ENCODE data around the gene TDP2.
"Not testable (repeated sequence)": the region's sequence is repeated elsewhere in the genome, so short reads cannot be mapped to it uniquely, and the experiment has no call there.

Gene TDP2

DNA sequence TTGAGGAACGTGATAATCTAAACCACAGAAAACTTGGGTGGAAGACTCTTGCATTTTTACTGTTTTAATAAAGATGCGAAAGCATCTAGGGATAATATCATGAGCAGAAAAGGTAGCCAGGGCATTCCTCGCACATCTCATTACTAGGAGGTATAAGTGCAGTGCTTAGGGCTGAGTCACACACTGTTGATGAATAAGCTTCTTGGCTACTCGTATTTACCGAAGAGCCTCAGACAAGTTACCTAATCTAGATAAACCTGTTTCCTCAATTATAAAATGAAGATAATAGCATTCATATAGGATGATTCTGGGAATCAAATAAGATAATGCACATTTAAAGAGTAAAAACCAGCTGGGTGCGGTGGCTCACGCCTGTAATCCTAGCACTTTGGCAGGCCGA lies 19.9 kb downstream of the TDP2 start:
- no peak for DNase-seq (ENCODE audit: low read depth in 2 of 2)

DNA sequence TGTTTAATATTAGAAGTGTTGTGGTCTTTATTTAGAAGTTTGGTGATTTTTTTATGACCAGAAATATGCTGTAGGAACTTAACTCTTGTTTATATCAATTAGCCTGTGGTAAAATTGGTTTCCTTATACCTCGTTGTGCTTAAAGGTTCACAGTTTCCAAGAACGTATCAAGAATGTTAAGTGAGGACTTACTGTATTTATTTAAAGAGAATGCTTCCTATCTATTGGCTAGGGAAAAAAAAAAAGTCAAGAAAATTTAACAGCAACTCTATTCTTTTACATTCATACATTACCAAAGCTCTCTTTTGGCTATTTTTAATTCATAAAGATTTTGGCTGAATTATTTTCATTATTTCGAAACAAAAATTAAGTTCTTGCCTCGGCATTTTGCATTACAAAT lies 22.3 kb downstream of the TDP2 start:
- DNase-seq (ENCODE audit: low read depth in 2 of 2): no peak

GRCh38 chr6:24643920-24644319 lies 22.8 kb downstream of the TDP2 start:
- DNase-seq (ENCODE audit: low read depth in 2 of 2): no peak

GRCh38 chr6:24642061-24642460 lies 24.6 kb downstream of the TDP2 start:
- DNase-seq (ENCODE audit: low read depth in 2 of 2): no peak

- not testable (repeated sequence) for DNase-seq (ENCODE audit: low read depth in 2 of 2)
These were observed 26.1 kb downstream of the TDP2 start for GRCh38 chr6:24640631-24641030.

GRCh38 chr6:24640166-24640565 lies 26.5 kb downstream of the TDP2 start:
- DNase-seq (ENCODE audit: low read depth in 2 of 2): no peak

GRCh38 chr6:24636681-24637080 lies 30.0 kb downstream of the TDP2 start:
- no peak for DNase-seq (ENCODE audit: low read depth in 2 of 2)

DNA sequence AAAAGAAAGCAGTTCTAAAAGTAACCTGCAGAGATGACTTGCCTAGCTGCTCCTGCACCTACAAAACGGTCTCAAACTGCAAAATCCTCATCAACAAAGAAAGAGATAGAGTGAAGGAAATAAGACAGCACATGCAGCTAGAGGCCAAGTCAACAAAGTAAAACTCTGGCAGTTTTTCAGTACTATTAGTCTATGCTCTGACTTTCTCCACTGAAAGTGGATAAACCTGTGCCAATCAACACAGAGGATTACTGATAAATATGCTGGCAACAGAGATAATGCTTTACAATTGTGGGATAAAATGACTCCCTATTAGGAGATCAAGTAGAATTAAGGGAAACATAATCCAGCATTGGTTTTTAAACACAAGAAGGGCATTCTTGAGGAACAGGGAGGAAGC lies 34.1 kb downstream of the TDP2 start:
- no peak for DNase-seq (ENCODE audit: low read depth in 2 of 2)

- DNase-seq (ENCODE audit: low read depth in 2 of 2): no peak
These were observed 35.0 kb downstream of the TDP2 start for GRCh38 chr6:24631671-24632070.

GRCh38 chr6:24630856-24631505 lies 35.7 kb downstream of the TDP2 start:
- no peak for DNase-seq (ENCODE audit: low read depth in 2 of 2)

GRCh38 chr6:24621626-24622289 lies 44.9 kb downstream of the TDP2 start:
- DNase-seq (ENCODE audit: low read depth in 2 of 2): no peak

DNA sequence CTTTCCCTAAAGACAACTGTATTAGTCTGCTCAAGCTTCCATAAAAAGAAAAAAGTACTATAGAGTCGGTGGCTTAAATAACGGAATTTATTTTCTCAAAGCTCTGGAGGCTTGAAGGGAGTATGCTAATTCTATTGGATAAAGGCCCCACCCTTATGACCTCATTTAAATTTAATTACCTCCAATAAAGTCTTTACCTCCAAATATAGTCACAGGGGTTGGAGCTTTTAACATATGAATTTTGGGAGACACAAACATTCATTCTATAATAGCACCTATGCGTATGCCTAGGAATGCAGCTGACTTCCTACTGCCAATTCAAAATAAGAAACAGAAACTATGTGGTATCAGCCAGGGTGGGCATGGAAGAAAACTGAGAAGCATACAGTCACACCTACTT lies 46.1 kb downstream of the TDP2 start:
- DNase-seq (ENCODE audit: low read depth in 2 of 2): no peak

DNA sequence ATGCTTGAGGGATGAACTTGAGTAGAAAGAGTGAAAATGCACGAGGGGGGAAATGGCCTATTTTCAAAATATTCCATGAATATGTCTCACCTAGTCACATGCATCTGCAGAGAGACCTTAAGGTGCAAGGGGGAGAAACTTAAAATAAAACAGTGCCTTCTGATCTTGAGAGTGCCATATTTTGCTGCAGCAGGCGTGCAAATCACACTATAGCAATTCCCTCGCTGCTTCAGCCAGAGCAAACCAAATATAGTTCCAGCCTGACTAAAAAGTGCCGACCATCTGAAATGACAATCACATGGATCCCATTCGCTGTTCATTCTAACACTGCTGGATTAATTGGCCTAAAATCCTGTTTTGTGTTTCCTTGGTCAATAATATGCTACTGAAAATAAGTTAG lies 47.0 kb downstream of the TDP2 start:
- DNase-seq (ENCODE audit: low read depth in 2 of 2): no peak

DNA sequence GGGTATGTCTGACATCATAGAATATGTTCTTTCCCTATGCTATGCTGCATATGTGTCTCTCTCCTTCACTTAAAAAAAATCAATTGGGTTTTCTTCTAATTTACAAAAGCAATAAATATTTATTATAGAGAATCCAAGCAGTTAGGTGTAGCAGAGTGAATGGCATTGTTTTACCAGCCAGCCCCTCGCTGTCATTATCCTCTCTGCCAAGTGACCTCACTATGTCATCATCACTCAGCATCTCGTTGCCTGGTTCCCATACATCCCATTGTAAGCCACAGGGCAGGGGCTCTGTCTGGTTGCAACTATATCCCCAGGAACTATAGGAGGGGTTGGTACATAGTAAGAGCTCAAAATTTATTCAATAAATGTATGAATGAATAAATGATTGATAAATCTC lies 52.1 kb downstream of the TDP2 start:
- DNase-seq (ENCODE audit: low read depth in 2 of 2): no peak

DNA sequence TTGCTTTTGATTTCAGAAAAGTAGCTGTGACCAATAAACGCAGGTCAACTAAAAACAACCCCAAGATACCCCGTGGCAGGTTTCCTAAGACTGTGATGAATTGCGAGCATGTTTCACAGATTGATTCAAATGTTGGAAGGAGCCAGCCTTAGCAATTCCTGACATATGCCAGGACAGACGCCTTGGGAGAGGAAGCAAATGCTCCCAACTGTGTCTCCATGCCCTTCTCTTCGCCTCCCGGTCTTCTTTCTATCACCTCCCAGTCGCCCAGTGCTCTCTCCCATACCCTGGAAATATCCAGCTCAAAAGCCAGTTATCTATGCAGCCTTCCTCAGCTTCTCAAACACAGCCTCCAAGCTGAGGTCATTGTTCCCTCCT lies 52.7 kb downstream of the TDP2 start:
- no peak for DNase-seq (ENCODE audit: low read depth in 2 of 2)

- no peak for DNase-seq (ENCODE audit: low read depth in 2 of 2)
These were observed 53.2 kb downstream of the TDP2 start for GRCh38 chr6:24613361-24614042.

DNA sequence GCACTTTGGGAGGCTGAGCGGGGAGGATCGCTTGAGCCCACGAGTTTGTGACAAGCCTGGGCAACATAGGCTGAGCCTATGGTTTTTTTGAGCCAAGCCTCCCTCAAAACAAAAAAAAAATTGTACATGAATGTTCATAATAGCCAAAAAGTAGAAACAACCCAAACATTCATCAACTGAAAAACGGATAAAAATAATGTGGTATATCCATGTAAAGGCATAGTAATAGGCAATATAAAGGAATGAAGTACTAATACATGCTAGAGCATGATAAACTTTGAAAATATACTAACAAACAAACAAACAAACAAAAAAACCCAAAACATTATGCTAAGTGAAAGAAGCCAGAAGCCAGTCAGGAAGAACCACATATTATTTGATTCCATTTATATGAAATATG lies 56.0 kb downstream of the TDP2 start:
- no peak for DNase-seq (ENCODE audit: low read depth in 2 of 2)

GRCh38 chr6:24607310-24608105 lies 59.2 kb downstream of the TDP2 start:
- no peak for DNase-seq (ENCODE audit: low read depth in 2 of 2)

DNA sequence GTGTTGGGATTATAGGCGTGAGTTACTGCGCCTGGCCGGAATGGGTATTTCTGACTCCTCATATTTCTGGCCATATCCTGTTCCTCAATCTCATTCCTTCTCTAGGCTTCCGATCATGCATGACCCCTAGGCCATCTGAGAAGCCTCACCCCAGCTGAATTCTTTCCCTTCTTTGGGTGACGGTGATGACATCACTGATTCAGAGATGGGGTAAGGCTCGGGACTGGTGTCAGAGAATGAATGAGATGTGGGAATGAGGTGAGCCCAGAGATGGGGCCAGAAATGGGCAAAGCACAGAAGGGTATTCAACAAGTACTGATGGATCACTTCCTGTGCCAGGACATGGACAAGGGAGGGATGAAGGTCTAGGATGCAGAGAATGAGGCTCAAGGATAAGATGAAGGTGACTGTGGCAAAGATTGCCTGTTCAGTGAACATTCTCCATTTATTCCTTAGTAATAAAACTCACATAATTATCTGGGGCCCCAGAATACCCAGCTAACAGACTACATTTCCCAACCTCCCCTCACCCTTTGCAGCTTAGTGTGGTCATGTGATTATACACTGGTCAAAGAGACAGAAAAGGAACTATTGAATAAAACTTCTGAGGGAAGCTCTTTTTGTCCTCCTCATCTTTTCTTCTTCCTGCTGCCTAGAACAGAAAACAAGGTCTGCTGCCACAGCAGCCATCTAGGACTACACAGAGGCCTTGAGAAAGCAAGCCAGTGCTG lies 60.3 kb downstream of the TDP2 start:
- no peak for DNase-seq (ENCODE audit: low read depth in 2 of 2)

DNA sequence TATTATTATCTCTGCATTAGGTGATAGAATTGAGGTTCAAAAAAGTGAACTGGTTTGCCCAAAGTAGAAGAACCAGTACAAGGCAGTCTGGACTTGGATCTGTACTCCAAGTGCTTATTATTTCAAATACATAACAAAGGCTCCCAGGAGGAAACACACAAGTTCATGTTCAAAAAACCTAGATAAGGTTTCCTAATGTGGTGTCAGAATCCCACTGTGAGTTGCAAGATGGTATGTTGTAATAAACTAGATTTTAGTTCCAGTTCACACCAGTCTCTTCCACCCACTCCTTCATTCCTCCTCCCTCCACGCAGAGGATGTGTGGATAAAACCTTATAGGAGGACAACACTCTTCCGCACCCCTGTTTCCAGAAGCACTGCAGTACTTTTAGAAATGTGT lies 63.5 kb downstream of the TDP2 start:
- no peak for DNase-seq (ENCODE audit: low read depth in 2 of 2)

GRCh38 chr6:24600903-24601302 lies 65.8 kb downstream of the TDP2 start:
- DNase-seq (ENCODE audit: low read depth in 2 of 2): no peak

Data from stimulated activated CD8-positive, alpha-beta memory T cell treated with anti-CD3 and anti-CD28 coated beads, Interleukin-2, amount 100 ng/mL, for 1 hour (primary cell).